Fibroblast of lung (primary cell): Measurements from ENCODE around the gene CYP27A1.

ENCODE experiments used
- CTCF ChIP-seq, 2 donors: IDR thresholded peaks in 1 of 2; conservative IDR thresholded peaks in 1 of 2; 1 replicate in 1 of 2; 2 replicates in 1 of 2; pipeline ENCODE4 v1.5.1; 2011 to 2012; ENCODE audit warnings: low read length in 2 of 2, control low read depth in 1 of 2, inconsistent platforms in 1 of 2, low read depth in 1 of 2, mild to moderate bottlenecking in 1 of 2
- EZH2 ChIP-seq: IDR thresholded peaks from 2 replicates; pipeline ENCODE4 v1.5.1; 2012; ENCODE audit warnings: low read length, control low read depth, mild to moderate bottlenecking; ENCODE audit errors: missing control alignments

- TF ChIP-seq CTCF (conservative IDR thresholded peaks at IDR 0.05 in 1 of 2, IDR thresholded peaks at IDR 0.05 in 1 of 2; ENCODE audit: low read depth in 1 of 2, low read length in 2 of 2) = no peak
- TF ChIP-seq EZH2 = no peak
Measured at GRCh38 chr2:218745559-218746469, 36.1 kb upstream of the CYP27A1 start.
